ENCODE data around the gene CCDC197.

GRCh38 chr14:94008234-94008633 is 11.1 kb downstream of the CCDC197 start:
- TF ChIP-seq, protein P1, sequence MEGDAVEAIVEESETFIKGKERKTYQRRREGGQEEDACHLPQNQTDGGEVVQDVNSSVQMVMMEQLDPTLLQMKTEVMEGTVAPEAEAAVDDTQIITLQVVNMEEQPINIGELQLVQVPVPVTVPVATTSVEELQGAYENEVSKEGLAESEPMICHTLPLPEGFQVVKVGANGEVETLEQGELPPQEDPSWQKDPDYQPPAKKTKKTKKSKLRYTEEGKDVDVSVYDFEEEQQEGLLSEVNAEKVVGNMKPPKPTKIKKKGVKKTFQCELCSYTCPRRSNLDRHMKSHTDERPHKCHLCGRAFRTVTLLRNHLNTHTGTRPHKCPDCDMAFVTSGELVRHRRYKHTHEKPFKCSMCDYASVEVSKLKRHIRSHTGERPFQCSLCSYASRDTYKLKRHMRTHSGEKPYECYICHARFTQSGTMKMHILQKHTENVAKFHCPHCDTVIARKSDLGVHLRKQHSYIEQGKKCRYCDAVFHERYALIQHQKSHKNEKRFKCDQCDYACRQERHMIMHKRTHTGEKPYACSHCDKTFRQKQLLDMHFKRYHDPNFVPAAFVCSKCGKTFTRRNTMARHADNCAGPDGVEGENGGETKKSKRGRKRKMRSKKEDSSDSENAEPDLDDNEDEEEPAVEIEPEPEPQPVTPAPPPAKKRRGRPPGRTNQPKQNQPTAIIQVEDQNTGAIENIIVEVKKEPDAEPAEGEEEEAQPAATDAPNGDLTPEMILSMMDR (IDR thresholded peaks at IDR 0.05; ENCODE audit: insufficient read depth, low read length, poor library complexity, severe bottlenecking) = no peak
- TF ChIP-seq EZH2phosphoT487 (conservative IDR thresholded peaks at IDR 0.05; ENCODE audit: low read length) = no peak

Data from SU-DHL-6 (cell line).